GM18508 (cell line): ENCODE measurements around the gene IL12B.
"Not testable (repeated sequence)": the region's sequence is repeated elsewhere in the genome, so short reads cannot be mapped to it uniquely, and the experiment has no call there.

Experiments used
- ATAC-seq: cut with Tn5 transposase; IDR thresholded peaks from one replicate; pipeline ENCODE4 v1.9.1; 2021; ENCODE audit warnings: moderate number of reproducible peaks; ENCODE audit not compliant: insufficient read depth, unreplicated experiment

The IL12B gene

DNA sequence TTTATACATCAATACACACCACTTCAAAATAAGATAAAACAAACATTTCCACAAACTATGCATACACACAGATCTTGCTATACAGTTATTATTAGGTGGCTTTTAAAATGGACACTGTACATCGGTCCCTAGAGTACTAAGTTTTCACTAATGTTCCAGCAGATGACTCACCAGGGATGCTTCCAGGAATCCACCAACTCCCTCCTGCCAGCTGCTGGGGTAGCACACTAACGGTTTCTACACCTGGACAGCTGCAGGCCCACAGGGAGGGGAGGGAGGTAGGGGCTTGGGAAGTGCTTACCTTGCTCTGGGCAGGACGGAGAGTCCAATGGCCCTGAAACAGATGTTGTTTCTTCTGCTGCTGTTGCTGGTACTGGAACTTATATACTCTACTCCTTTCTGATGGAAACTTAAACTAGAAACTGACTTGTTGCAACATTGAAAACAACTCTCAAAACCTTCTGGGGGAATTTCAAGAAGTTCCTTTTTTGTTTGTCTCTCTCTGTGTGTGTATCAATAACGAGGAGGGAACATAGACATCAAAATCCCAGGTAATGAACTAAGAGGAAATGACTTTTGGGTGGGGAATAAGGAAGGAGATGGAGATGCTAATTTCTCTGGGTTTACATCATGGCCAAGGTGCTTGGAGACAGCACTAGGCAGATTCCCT lies at the start of gene IL12B:
Gene IL12B, minus strand, starts transcription at position 357 of the 670 bp plus-strand sequence. CDS start 3,705 bp downstream, outside the sequence.
- ATAC-seq, result no peak

DNA sequence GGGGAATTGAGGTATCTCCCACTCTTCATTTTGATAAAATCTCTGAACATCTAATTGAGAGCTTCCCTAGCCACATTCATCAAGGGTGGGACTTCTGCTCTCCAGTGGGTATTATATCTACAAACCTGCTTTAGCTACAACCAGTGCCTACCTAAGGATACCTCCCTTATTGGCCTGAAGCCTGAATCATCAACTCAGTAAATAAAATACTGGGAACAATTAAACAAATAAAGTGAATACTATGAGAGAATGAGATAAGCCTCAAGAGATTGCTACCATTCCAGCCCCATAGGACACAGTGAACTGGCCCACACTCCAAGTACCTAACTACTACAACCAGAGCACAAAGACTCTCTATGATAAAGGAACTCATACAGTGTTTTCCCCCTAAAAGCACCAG lies 47.4 kb upstream of the IL12B start:
- no peak for ATAC-seq

DNA sequence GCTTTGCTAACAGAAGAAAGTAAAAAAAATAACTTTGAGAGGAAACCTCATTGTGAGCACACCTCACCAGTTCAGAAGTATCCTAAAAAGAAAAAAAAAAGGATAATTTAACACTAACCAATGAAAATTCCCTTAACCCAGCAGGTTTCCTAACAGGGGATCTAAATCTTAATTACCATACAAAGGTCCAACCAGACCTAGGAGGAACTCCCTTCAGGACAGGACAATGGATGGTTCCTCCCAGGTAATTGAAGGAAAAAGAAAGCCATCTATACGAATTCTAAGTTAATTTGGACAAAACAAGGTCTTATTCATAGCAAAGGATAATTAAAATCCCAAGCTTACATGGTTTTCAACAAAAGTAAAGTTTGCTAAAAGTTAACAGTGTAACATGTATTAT lies 37.6 kb upstream of the IL12B start:
- ATAC-seq, result not testable (repeated sequence)

DNA sequence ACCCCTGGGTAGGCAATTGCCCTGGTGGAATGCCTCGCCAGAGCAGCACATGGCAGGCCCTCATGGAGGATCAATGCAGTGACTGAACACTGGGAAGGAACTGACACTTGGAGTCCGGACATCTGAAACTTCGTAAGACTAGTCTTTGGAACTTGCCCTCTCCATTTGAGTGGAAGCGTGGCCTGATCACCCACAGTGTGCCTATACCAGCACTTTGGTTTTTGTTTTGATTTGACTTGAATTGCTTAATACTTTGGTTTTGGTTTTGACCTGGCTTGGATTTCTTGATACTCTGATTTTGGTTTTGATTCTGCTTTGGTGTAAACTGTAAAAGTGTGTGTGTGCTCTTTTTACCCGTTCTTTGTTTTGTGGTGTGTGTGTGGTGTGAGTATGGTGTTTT lies 36.5 kb upstream of the IL12B start:
- not testable (repeated sequence) for ATAC-seq

DNA sequence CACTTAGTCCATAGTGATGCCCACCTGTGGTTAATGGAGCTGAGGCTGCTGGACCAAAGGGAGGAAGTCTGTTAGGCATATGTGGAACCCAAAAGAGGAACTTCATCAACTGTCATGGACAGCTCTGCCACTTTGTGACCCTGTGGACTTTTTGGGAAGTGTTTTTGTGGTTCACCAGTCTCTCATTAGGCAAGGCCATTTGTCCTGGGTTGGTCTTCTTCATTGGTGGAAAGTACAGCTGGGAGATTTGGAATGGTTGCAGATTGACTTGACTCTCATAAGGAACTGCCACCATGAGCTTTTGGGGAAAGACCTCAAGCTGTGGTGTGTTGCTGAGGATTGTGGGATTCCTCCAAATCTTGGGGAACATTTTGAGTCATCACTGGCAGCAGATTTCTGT lies 31.9 kb upstream of the IL12B start:
- ATAC-seq, result no peak

DNA sequence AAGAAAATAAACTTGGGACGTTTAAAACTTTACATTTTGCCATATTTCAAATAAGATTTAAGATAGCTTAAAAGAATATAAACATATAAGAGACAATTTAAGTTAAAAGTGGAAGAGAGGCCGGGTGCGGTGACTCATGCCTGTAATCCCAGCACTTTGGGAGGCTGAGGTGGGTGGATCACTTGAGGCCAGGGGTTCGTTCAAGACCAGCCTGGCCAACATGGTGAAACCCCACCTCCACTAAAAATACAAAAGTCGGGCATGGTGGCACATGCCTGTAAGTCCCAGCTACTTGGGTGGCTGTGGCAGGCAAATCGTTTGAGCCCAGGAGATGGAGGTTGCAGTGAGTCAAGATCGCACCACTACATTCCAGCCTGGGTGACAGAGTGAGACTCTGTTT lies 29.6 kb upstream of the IL12B start:
- not testable (repeated sequence) for ATAC-seq

DNA sequence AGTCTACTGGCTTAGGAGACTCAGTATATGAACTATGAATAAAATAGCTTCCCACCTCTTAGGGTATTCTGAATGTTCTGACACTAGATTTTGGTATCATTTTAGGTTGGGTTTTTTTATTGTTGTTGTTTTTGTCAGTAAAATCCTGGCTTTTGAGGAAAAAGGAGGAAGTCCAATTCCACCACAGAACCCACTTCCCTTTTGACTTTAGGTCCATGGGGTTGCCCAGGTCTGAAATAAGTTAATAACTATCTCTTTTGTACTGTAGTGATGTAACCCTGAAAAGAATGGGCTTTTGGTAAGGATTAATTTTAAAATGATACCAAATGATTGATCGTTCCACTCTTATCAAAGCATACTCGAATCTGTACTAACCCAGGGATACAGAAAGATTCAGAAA lies 29.1 kb upstream of the IL12B start:
- ATAC-seq, result no peak

DNA sequence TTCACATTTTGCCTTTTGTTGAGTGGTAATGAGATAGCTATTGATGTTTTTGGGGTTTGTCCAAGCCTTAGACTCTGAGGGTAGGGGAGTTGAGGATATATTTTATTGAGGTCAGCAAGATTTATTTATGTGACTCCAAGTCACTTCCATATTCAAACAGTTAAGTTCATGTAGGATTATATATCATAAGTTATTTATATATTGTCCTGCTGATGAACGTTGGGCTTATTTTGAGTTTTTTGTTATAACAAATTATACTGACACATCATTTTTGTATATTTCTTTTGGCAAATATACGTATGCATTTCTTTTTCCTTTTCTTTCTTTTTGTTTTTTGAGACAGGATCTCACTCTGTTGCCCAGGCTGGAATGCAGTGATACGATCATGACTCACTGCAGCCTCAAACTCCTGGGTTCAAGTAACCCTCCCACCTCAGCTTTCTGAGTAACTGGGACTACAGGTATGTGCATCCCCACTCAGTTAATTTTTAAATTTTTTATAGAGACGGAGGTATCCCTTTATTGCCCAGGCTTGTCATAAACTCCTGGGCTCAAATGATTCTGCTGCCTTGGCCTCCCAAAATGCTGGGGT lies 23.5 kb upstream of the IL12B start:
- no peak for ATAC-seq

DNA sequence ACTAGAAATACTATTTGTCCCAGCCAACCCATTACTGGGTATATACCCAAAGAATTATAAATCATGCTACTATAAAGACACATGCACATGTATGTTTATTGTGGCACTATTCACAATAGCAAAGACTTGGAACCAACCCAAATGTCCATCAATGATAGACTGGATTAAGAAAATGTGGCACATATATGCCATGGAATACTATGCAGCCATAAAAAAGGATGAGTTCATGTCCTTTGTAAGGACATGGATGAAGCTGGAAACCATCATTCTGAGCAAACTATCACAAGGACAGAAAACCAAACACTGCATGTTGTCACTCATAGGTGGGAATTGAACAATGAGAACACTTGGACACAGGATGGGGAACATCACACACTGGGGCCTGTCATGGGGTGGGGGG lies 20.4 kb upstream of the IL12B start:
- not testable (repeated sequence) for ATAC-seq

DNA sequence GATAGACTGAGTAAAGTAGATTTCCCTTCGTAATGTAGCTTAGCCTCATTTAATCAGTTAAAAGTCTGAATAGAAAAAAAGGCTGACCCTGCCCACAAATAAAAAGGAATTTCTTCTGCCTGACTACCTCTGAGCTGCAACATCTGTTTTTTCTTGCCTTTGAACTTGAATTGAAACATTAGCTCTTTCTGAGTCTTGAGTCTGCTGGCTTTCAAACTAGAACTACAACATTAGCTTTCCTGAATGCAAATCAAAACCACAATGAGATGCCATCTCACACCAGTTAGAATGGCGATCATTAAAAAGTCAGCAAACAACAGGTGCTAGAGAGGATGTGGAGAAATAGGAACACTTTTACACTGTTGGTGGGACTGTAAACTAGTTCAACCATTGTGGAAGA lies 19.9 kb upstream of the IL12B start:
- ATAC-seq, result not testable (repeated sequence)

DNA sequence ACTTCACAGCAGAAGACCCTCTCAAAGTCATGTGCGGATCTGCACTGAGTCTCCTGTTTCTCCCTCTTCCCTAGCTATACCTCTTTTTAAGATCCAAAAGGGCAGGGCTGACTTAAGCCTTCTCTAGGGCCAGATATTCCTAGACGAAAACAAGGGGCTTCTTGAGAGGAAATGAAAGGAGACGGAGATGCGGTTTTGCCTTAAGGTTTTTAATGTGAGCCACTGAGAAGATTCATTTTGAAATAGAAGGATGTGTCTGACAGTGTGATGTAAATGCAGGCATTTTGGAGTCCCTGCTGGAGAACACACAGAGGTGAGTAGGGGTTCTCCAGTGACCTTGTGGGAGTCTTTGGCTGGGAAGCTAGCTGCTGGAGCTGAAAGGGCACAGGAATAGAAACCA lies 15.6 kb upstream of the IL12B start:
- ATAC-seq, result no peak

DNA sequence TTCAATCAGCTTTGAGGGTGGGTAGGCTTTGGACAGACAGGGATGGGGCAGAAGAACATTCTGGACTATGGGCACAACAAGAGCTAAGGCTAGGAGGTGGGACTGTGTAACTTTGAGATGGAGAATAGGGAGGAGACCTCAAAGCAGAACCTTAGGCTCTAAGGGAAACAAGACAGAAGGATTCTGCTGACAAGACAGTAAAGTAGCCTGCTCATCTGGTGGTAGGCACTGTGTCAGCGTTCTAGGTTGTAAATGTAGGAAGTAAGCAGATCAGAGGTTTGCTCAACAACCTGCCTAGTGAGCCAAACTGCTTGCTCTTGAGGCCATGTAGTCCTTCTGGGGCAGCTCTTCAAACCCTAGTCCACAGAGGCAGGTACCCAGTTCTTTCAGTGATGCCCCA lies 15.0 kb upstream of the IL12B start:
- ATAC-seq, result no peak

DNA sequence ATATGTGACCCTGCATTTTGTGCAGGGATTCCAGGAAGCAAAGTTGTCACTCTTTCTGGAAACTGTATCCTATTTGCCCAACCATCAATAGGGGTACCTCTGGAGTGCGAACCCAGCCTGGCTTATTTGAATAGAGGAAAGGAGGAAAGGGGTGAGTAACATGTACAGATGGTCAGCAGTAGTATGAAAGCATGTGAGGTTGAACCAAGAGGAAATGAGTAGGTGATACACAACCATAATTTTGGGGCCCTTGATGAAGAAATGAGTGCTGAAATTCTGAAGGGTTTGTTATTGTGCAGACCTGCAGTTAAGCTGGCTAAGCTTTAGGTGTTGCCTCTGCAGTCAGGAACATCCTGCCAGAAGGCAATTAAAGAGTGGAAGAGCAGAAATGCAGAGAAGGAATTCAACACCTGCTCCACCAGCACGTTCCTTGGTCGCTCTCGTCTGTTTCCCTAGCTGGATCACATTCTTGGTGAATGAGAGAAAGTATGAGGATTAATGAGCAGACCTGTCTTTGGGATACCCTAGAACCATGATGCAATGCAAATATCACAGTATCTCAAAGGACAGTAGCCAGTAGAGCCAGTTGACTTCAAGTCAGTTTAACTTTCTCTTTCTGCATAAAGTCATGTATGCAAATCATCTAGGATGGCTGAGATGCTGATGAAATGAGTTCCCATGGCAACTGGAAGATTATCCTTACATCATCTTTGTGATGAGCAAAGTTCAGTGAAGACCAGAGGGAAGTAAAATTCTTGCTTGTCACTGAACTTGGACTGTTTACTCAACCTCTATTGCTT lies 13.2 kb upstream of the IL12B start:
- ATAC-seq, result no peak

DNA sequence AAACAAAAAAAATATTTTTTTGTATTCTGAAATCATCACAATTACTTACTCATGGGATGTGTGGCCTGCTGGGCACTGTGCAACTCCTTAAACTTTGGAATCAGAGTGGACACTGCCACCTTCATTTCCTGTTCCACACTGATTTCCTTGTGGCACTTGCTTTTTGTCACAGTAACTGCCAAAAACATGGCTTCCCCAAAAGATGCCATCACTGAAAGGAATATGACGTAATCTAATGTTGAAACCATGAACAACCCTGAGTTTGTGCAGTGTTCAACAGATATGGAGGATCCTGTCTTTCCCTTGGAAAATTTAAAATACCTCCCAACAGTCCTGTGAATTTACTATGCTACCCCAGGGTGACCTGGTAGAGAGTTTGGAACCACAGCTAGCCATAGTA lies 12.6 kb upstream of the IL12B start:
- no peak for ATAC-seq

DNA sequence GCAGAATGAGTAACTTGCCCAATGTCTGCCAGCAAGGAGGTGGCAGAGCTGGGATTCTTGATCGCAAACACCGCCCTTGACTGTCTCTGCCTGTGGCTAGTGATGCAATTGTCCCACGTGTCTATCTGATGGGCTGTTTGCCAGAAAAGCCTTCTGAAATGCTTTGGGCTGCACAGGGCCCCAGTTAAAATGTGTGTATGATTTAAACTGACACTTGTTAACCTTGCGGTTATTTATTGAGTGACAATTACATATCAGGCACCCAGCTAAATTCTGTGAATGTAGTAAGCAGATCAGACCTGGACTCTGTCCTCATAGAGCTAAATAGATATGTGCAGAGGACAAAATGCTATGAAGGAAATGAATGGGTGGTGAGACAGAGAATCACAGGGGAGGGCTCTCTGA lies 11.6 kb upstream of the IL12B start:
- ATAC-seq, result no peak

DNA sequence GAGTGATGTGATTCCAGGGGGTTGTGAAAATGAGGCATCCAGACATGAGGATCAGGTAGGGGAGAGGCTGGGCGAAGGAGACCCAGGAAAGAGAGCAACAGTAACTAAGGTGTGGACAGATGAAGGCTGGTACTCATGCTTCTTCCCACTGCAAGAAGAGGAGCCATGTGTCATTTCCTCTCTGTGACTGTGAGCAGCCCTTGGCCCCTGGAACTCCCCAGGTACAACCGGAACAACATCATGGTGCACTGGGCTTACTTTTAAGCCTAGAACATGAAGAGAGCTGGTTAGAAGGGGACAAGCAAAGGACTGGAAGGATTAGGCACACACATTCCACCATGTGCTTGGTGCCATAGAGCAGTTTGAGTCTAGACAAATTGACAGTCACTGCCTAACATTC lies 10.9 kb upstream of the IL12B start:
- no peak for ATAC-seq

DNA sequence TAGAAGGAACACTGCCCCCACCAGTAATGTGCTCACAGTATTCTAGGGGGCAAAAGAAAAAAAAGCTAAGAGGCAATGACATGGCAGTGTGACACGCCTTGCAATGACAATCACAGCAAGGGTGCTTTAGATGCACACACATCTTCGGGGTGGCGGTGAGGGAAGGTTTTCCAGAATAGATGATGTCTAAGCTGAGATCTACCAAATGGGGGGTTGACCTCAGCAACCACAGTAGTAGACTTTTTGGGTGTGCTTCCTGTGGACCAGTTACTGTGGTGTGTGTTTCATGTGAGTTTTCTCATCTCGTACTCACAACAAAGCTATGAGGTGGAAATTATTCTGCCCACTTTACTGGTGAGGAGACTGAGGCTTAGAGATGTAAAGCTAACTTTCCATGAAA lies 10.2 kb upstream of the IL12B start:
- ATAC-seq, result no peak

DNA sequence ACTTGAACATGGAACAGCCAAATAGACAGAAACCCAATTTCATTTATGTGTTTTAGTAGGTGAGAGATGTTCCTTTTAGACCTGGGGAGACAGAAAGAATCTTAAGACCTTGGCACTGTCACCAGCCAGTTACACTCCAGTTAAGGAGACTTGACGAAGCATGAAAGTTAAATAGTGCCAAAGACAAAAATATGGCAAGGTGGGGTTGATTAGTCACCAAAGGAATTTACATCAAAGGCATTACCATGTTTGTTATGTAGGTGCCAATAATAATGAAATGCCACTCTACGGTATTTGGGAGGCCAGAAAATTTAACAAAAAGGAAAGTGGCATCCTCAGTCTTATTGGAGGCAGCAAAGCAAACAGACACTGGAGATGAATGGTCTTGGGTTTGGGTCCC lies 9.2 kb upstream of the IL12B start:
- no peak for ATAC-seq

DNA sequence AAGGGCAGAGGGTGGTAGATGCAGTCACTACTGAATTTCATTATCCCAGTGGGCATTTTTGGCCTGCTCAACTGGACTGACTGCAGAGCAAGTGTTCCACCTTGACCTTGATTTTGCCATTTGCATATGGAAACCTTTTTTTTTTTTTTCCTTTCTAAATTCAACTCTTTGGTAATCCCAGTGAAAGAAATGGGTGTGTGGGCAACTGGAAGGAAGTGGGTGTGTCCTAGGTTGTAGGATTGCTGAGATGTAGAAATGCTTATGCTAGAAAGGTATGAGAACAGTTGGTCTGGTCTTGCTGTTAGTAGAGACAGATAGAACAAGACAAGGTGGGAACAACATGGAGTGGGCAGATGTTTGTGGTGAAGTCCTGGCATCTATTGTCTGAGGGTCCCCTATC lies 7.8 kb upstream of the IL12B start:
- no peak for ATAC-seq

DNA sequence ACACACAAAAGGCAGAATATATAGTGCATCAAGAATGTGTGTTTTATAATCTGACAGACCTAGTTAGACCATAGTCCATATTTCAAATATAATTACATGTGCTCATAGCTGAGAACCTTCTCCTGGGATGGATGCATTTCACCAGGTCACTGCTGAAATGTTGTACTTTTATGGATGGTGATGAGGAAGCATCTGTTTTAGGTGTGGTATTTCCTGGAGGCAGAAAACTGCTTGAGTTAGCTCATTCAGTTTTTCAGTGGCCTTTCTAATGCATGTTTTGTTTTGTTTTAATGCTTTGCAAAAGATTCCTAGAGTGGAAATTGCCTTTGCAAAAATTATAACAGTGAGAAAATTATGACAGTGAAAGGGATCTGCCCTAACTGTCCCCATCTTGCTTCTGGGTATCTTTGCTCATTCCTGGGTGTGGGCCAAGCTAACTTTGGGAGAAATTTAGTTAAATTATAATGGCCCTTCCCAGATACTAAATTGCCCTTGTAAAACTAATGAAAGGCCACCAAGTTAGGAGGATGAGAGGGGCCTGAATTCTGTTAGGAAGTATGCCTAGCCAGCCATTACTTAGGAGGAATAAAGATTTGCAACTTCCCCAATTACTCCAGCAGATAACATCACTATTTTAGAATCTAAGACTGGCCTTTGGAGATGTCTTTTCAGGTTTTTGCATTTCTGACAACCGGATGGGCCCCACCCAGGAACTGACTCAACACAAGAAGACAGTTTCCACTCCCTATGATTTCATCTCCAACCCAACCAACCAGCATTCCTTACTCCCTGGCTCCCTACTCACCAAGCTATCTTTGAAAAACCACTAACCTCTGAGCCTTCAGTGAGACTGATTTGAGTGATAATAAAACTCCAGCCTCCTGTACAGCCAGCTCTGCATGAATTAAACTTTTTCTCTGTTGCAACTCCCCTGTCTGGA lies 7.0 kb upstream of the IL12B start:
- ATAC-seq, result no peak
